Astrocyte (in vitro differentiated cells and primary cell): ENCODE results near the gene SVEP1. TPM values are rescaled to one million over a fixed set of nuclear protein-coding genes. Genes with fewer than 3 reads are reported as not detected.

Experiments used
- DNase-seq: peaks from one replicate; pipeline ENCODE4 v3.0.0-alpha.2; 2010; ENCODE audit warnings: low read depth
- FAIRE-seq: peaks from 2 replicates; lab custom pipeline; 2011; peaks lifted over from hg19 to GRCh38; lab: Jason Lieb, UNC
- H2AFZ ChIP-seq: 2 replicates; pipeline ENCODE4 v1.6.0; 2012; ENCODE audit warnings: low read depth, low read length, inconsistent platforms
- H3K27ac ChIP-seq: 2 replicates; pipeline ENCODE4 v1.5.1; 2011; ENCODE audit warnings: low read depth, low read length, inconsistent platforms
- H3K27me3 ChIP-seq: 2 replicates; pipeline ENCODE4 v1.6.0; 2011; ENCODE audit warnings: low read length, inconsistent platforms; ENCODE audit not compliant: insufficient read depth
- H3K36me3 ChIP-seq: 2 replicates; pipeline ENCODE4 v1.5.1; 2011; ENCODE audit warnings: low read length, inconsistent platforms; ENCODE audit not compliant: insufficient read depth
- H3K4me1 ChIP-seq: 2 replicates; pipeline ENCODE4 v1.5.1; 2011; ENCODE audit warnings: low read length, inconsistent platforms; ENCODE audit not compliant: insufficient read depth
- H3K4me2 ChIP-seq: 2 replicates; pipeline ENCODE4 v1.6.0; 2012; ENCODE audit warnings: low read length, inconsistent platforms
- H3K4me3 ChIP-seq: 2 replicates; pipeline ENCODE4 v1.5.1; 2011; ENCODE audit warnings: low read depth, mild to moderate bottlenecking, low read length, inconsistent platforms; ENCODE audit not compliant: insufficient read depth
- H3K79me2 ChIP-seq: 2 replicates; pipeline ENCODE4 v1.6.0; 2012; ENCODE audit warnings: mild to moderate bottlenecking, low read length, inconsistent platforms; ENCODE audit not compliant: insufficient read depth
- H3K9ac ChIP-seq: 2 replicates; pipeline ENCODE4 v1.6.0; 2012; ENCODE audit warnings: mild to moderate bottlenecking, low read length, inconsistent platforms
- H3K9me3 ChIP-seq: 2 replicates; pipeline ENCODE4 v1.5.1; 2012; ENCODE audit warnings: low read depth, mild to moderate bottlenecking, low read length, inconsistent platforms; ENCODE audit not compliant: insufficient read depth
- H4K20me1 ChIP-seq: 2 replicates; pipeline ENCODE4 v1.6.0; 2012; ENCODE audit warnings: low read length, inconsistent platforms; ENCODE audit not compliant: insufficient read depth
- H3K27ac Mint-ChIP-seq: one replicate; pipeline ENCODE4 v1.8.0; 2021; ENCODE audit warnings: mild to moderate bottlenecking, mixed read lengths; ENCODE audit not compliant: unreplicated experiment
- H3K27me3 Mint-ChIP-seq: one replicate; pipeline ENCODE4 v1.8.0; 2021; ENCODE audit warnings: low read depth, mixed read lengths; ENCODE audit not compliant: unreplicated experiment
- H3K36me3 Mint-ChIP-seq: one replicate; pipeline ENCODE4 v1.8.0; 2021; ENCODE audit warnings: low read depth, mixed read lengths; ENCODE audit not compliant: unreplicated experiment
- H3K4me1 Mint-ChIP-seq: one replicate; pipeline ENCODE4 v1.8.0; 2021; ENCODE audit warnings: low read depth, mixed read lengths; ENCODE audit not compliant: unreplicated experiment
- H3K4me3 Mint-ChIP-seq: one replicate; pipeline ENCODE4 v1.8.0; 2021; ENCODE audit warnings: mild to moderate bottlenecking, moderate library complexity, mixed read lengths; ENCODE audit not compliant: unreplicated experiment
- H3K9me3 Mint-ChIP-seq: one replicate; pipeline ENCODE4 v1.8.0; 2021; ENCODE audit warnings: mild to moderate bottlenecking, mixed read lengths; ENCODE audit not compliant: unreplicated experiment
- EZH2 ChIP-seq: IDR thresholded peaks from 2 replicates; pipeline ENCODE4 v1.6.1; 2012; ENCODE audit warnings: mild to moderate bottlenecking, low read length, inconsistent platforms; ENCODE audit not compliant: insufficient read depth
- total RNA-seq: library from RNA; stranded (reverse); gene quantifications from 2 replicates; pipeline ENCODE4 v1.2.1, GENCODE V29; 2021
- TF ChIP-seq, protein P1 (sequence below): IDR thresholded peaks from 2 replicates; pipeline ENCODE4 v1.5.1; 2011; ENCODE audit warnings: low read depth, mild to moderate bottlenecking, inconsistent platforms, low read length, moderate library complexity; ENCODE audit not compliant: insufficient read depth

SVEP1 gene
- total RNA-seq, 1 donor from 2014 or later: 1.1 TPM

DNA sequence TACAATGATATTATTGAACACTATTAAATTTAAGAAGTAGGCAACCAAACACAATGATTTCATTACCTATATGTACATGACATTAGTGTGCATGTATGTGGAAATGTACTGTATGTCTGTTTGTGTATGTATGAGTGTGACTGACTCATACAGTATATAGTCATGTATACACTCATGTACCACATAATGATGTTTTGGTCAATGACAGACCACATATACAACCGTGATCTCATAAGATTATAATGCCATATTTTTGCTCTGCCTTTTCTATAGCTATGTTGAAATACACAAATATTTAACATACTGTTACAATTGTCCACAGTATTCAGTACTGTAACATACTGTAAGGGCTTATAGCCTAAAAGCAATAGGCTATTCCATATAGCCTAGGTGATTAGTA is 19.7 kb downstream of the SVEP1 start:
- Mint-ChIP-seq H3K27ac (no peak overlapping the region), H3K4me3 (no peak overlapping the region)

DNA sequence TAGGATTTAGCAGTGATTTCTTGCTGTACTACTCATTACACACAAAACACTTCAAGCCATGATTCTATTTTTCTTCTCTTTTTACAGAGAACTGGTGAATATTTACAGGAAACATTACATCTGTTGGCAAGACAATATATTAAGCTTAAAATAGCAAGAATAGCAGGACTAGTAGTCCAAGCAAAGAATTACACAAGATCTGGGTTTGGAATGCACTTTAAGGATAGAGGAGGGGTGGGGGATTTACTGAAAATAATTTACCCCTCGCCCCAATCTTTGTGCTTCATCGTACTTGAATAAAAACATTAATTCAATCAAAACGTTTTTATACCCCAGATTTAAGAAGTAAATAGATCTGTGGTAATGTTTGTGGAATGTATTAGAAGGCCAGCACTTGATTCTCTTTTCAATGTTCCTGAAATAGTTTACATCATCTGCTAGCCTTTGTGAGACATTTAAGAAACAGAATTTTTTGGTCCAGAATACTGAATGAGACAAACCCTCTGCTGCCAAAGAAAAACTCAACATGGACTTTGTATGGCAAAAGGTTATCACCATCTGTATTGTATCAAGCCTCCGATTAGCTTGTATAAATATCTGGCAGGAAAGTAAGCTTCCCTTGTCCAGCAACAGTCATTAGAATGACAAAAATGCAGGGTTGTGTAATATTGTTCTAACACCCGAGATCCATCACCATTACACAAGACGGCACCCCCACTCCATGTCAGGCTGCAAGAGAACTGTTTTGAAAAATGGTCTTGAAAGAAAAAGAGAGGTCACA is 23.8 kb downstream of the SVEP1 start:
- TF ChIP-seq EZH2: no peak
- TF ChIP-seq, protein P1, sequence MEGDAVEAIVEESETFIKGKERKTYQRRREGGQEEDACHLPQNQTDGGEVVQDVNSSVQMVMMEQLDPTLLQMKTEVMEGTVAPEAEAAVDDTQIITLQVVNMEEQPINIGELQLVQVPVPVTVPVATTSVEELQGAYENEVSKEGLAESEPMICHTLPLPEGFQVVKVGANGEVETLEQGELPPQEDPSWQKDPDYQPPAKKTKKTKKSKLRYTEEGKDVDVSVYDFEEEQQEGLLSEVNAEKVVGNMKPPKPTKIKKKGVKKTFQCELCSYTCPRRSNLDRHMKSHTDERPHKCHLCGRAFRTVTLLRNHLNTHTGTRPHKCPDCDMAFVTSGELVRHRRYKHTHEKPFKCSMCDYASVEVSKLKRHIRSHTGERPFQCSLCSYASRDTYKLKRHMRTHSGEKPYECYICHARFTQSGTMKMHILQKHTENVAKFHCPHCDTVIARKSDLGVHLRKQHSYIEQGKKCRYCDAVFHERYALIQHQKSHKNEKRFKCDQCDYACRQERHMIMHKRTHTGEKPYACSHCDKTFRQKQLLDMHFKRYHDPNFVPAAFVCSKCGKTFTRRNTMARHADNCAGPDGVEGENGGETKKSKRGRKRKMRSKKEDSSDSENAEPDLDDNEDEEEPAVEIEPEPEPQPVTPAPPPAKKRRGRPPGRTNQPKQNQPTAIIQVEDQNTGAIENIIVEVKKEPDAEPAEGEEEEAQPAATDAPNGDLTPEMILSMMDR: no peak
- H3K27me3 ChIP-seq: no peaks in the 10 kb centered on the region
- no peaks in the 10 kb centered on the region for H3K36me3 Mint-ChIP-seq
- peak; percentile 88 for DNase-seq
- H3K4me3 ChIP-seq: no peak overlapping the region
- H3K27ac ChIP-seq: no peak overlapping the region
- H3K9ac ChIP-seq: no peak overlapping the region
- no peak overlapping the region for H2AFZ ChIP-seq
- no peak overlapping the region for H3K27ac Mint-ChIP-seq
- H4K20me1 ChIP-seq: no peaks in the 10 kb centered on the region
- peaks cover 14% of the 10 kb centered on the region for H3K4me1 ChIP-seq
- no peaks in the 10 kb centered on the region for H3K36me3 ChIP-seq
- no peak overlapping the region for H3K4me3 Mint-ChIP-seq
- H3K9me3 ChIP-seq: no peaks in the 10 kb centered on the region
- H3K4me1 Mint-ChIP-seq: peaks cover 10% of the 10 kb centered on the region
- H3K79me2 ChIP-seq: no peaks in the 10 kb centered on the region
- FAIRE-seq: peak; percentile 68
- H3K9me3 Mint-ChIP-seq: peaks cover 4% of the 10 kb centered on the region
- no peaks in the 10 kb centered on the region for H3K27me3 Mint-ChIP-seq
- H3K4me2 ChIP-seq: peak overlapping the region; percentile 49

More for the DNA sequence above, 19.7 kb downstream of the SVEP1 start:
- Histone ChIP-seq H2AFZ (no peak overlapping the region), H3K27ac (no peak overlapping the region), H3K79me2 (no peaks in the 10 kb centered on the region), H3K36me3 (no peaks in the 10 kb centered on the region), H4K20me1 (no peaks in the 10 kb centered on the region), H3K9ac (no peak overlapping the region), H3K27me3 (no peaks in the 10 kb centered on the region), H3K9me3 (no peaks in the 10 kb centered on the region), H3K4me3 (no peak overlapping the region), H3K4me1 (peaks cover 14% of the 10 kb centered on the region), H3K4me2 (no peak overlapping the region)
- no peaks in the 10 kb centered on the region for H3K9me3 Mint-ChIP-seq
- TF ChIP-seq EZH2: no peak
- TF ChIP-seq, protein P1: no peak
- no peaks in the 10 kb centered on the region for H3K36me3 Mint-ChIP-seq
- DNase-seq: no peak
- H3K27me3 Mint-ChIP-seq: no peaks in the 10 kb centered on the region
- H3K4me1 Mint-ChIP-seq: peaks cover 10% of the 10 kb centered on the region
- no peak for FAIRE-seq

DNA sequence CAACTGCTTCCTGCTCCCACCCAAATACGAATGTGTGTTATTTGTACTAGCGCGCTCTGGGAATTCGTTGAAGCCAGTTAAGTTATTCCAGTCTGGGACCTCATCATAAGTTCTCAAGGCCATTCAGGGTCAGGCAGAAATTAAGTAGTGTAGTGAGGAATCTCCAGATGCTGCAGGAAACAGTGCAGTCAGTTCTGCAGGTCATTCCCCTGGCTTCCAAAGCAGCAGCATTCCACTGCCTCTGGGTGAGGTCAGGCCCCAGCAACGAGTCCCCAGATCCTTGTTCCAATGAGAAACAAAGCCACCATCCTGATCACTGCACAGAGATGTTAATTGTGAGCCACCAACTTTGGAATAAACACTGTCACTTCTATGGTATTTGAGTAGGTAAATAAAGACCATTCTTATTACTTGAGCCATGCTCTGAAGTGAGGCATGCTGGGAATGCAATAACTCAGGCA is 33.1 kb downstream of the SVEP1 start:
- DNase-seq: no peak
- no peak overlapping the region for H3K4me3 ChIP-seq
- Mint-ChIP-seq H3K27ac (no peak overlapping the region), H3K27me3 (no peaks in the 10 kb centered on the region), H3K4me1 (no peaks in the 10 kb centered on the region), H3K9me3 (peaks cover 1% of the 10 kb centered on the region), H3K4me3 (no peak overlapping the region), H3K36me3 (no peaks in the 10 kb centered on the region)
- no peak overlapping the region for H2AFZ ChIP-seq
- no peaks in the 10 kb centered on the region for H4K20me1 ChIP-seq
- H3K4me2 ChIP-seq: no peak overlapping the region
- no peaks in the 10 kb centered on the region for H3K27me3 ChIP-seq
- no peak overlapping the region for H3K9ac ChIP-seq
- TF ChIP-seq EZH2: no peak
- TF ChIP-seq, protein P1: no peak
- H3K79me2 ChIP-seq: no peaks in the 10 kb centered on the region
- no peaks in the 10 kb centered on the region for H3K9me3 ChIP-seq
- no peaks in the 10 kb centered on the region for H3K36me3 ChIP-seq
- peaks cover 11% of the 10 kb centered on the region for H3K4me1 ChIP-seq
- no peak overlapping the region for H3K27ac ChIP-seq
- FAIRE-seq: no peak
